Mesenteric fat pad (tissue), 1 donor: Measurements from ENCODE around the gene MTRR. TPM values are rescaled to one million over a fixed set of nuclear protein-coding genes. Genes with fewer than 3 reads are reported as not detected.

Source experiments
- total RNA-seq: library from RNA; stranded (reverse); fragmentation: NEBNext Ultra II Directional; extraction: Animal tissue kit (Norgen Biotek cat#: 25700); gene quantifications from one replicate; pipeline ENCODE4 v1.2.1, GENCODE V29; 2021
- donor health status: DM: yes; HTN: yes; CAD: no.

MTRR gene
- total RNA-seq, 1 donor from 2014 or later = 52.4 TPM

Other genes with a start within 250 kb of the MTRR start
- 0.13 TPM for gene CFAP90, start 18.0 kb upstream of the MTRR start, total RNA-seq
- 8.3 TPM for gene FASTKD3, start 117 bp upstream of the MTRR start, total RNA-seq